ENCODE data around the gene TBC1D10B. TPM values are rescaled to one million over a fixed set of nuclear protein-coding genes. Genes with fewer than 3 reads are reported as not detected.

The TBC1D10B gene
- total and polyA plus RNA-seq, 2 of the 8 experiments (the other 6 are each of a cell fraction or from before 2014, with no cell fraction given), result 15.4 to 28.6 TPM

GRCh38 chr16:30394592-30395154, 24.4 kb upstream of the TBC1D10B start:
- Histone ChIP-seq H3K14ac (ENCODE audit: insufficient read length) (peak overlapping the region; percentile 21), H3K4me1 (replicated peaks in 1 of 4; ENCODE audit: control insufficient read depth in 3 of 4, insufficient read depth in 4 of 4, low read length in 3 of 4) (peaks cover 0 to 12% (median 7%) of the 10 kb centered on the region in 4 experiments; a peak in 6 of 7 replicates), H3K27me3 (replicated peaks in 1 of 4; ENCODE audit: control insufficient read depth in 3 of 4, extremely low read depth in 1 of 4, insufficient read depth in 3 of 4, low read length in 3 of 4) (no peaks in the 10 kb centered on the region), H3K79me2 (ENCODE audit: control insufficient read depth in 1 of 2, insufficient read depth in 2 of 2, low read length in 2 of 2) (peaks cover 5 to 21% of the 10 kb centered on the region in 2 experiments; a peak in 2 of 4 replicates), H3K18ac (ENCODE audit: extremely low read depth, low read length) (peak overlapping the region; percentile 98), H2BK15ac (ENCODE audit: low read length) (peak overlapping the region; percentile 92; the same call in 1 of the 2 replicates), H3K27ac (ENCODE audit: low read depth, low read length) (peak overlapping the region; percentile 88), H3K9ac (replicated peaks in 1 of 4; ENCODE audit: extremely low read depth in 1 of 4, low read depth in 3 of 4, low read length in 3 of 4) (peak overlapping the region; percentile 89 to 98 (median 93)), H3K4me3 (ENCODE audit: extremely low read depth in 1 of 4, insufficient read depth in 2 of 4, low read depth in 3 of 4, low read length in 4 of 4) (peak overlapping the region; percentile 72 to 98 (median 92)), H3K4ac (replicated peaks; ENCODE audit: insufficient read length, low read depth, low read length) (peak overlapping the region; percentile 87), H3K79me1 (ENCODE audit: low read depth, low read length) (no peaks in the 10 kb centered on the region; the same call in 1 of the 2 replicates), H4K91ac (replicated peaks; ENCODE audit: insufficient read length, low read length) (peak overlapping the region; percentile 34), H3K9me3 (ENCODE audit: insufficient read depth in 2 of 2, low read depth in 1 of 2, low read length in 1 of 2) (no peaks in the 10 kb centered on the region), H2BK120ac (replicated peaks; ENCODE audit: low read depth, low read length) (peak overlapping the region; percentile 75), H4K8ac (ENCODE audit: extremely low read depth, insufficient read depth, low read length) (peak overlapping the region; percentile 98), H3K23me2 (ENCODE audit: low read depth, low read length) (peaks cover 8% of the 10 kb centered on the region; the same call in 1 of the 2 replicates), H2AFZ (ENCODE audit: low read length) (peak overlapping the region; percentile 11; the same call in 1 of the 2 replicates), H2BK5ac (ENCODE audit: low read depth, low read length) (peak overlapping the region; percentile 97), H4K5ac (ENCODE audit: insufficient read length, low read depth, low read length) (peak overlapping the region; percentile 93), H3K4me2 (ENCODE audit: insufficient read depth in 1 of 2, low read depth in 2 of 2, low read length in 2 of 2) (peak overlapping the region; percentile 75 to 93), H3K56ac (replicated peaks; ENCODE audit: insufficient read length, low read depth, low read length) (peak overlapping the region; percentile 92), H3K36me3 (ENCODE audit: control insufficient read depth in 2 of 4, insufficient read depth in 4 of 4, low read length in 3 of 4) (peaks cover 4 to 21% (median 14%) of the 10 kb centered on the region in 4 experiments; a peak in 6 of 8 replicates), H2BK20ac (ENCODE audit: low read length) (no peak overlapping the region), H4K20me1 (replicated peaks in 1 of 2; ENCODE audit: control insufficient read depth in 1 of 2, insufficient read depth in 2 of 2, low read length in 2 of 2) (peaks cover 12 to 17% of the 10 kb centered on the region in 2 experiments), H2AK5ac (ENCODE audit: low read depth, low read length) (0 out of 2 replicates have a peak overlapping the region, but pooled peaks have one; percentile 28), H2BK12ac (ENCODE audit: low read depth, low read length) (0 out of 2 replicates have a peak overlapping the region, but pooled peaks have one; percentile 75), H3K23ac (ENCODE audit: insufficient read length) (no peak overlapping the region)
- POLR2A ChIA-PET (ENCODE audit: partially characterized antibody), result interaction anchor here (0.5 to 12.6 kb wide), 19 partner anchors 9 to 329 kb away, joined by 3 to 151 read pairs (median 4); partner anchors contain the start of genes ALDOA, CD2BP2, DCTPP1 and MYL11
- CTCF ChIA-PET (ENCODE audit: partially characterized antibody), result interaction anchor here (0.6 to 2.4 kb wide), 7 partner anchors 11 to 204 kb away, joined by 3 to 20 read pairs (median 5); partner anchors contain the start of gene ZNF771
- FAIRE-seq (no peak), DNase-seq (ENCODE audit: low read depth in 1 of 2, low spot score in 2 of 2) (no peak)
- WGBS, 2 experiments (ENCODE audit: extremely low coverage in 1 of 2, insufficient coverage in 1 of 2, insufficient read length in 1 of 2, insufficient replicate concordance in 2 of 2, low coverage in 1 of 2, low lambda C conversion rate in 2 of 2, missing lambda C conversion rate in 1 of 2), result 2% methylated on average over 22 of the region's 31 CpGs; no CpG with 5 or more reads in 1 of the 2 experiments
- TF ChIP-seq POLR2AphosphoS5 (IDR thresholded peaks at IDR 0.05; ENCODE audit: low read depth, low read length), result no peak
- peak; percentile 12 for TF ChIP-seq ASH2L (IDR thresholded peaks at IDR 0.05; ENCODE audit: low read length)
- TF ChIP-seq TAF7 (optimal IDR thresholded peaks at IDR 0.05; ENCODE audit: borderline replicate concordance, low read depth, low read length), result peak; percentile 29
- TF ChIP-seq NRF1 (IDR thresholded peaks at IDR 0.05; ENCODE audit: low read depth, low read length), result no peak
- TF ChIP-seq SP2 (IDR thresholded peaks at IDR 0.05; ENCODE audit: low read length), result no peak
- TF ChIP-seq CEBPB (IDR thresholded peaks at IDR 0.05; ENCODE audit: low read depth, low read length), result no peak
